Measurements from ENCODE around the gene TTLL4.

TTLL4 gene

DNA sequence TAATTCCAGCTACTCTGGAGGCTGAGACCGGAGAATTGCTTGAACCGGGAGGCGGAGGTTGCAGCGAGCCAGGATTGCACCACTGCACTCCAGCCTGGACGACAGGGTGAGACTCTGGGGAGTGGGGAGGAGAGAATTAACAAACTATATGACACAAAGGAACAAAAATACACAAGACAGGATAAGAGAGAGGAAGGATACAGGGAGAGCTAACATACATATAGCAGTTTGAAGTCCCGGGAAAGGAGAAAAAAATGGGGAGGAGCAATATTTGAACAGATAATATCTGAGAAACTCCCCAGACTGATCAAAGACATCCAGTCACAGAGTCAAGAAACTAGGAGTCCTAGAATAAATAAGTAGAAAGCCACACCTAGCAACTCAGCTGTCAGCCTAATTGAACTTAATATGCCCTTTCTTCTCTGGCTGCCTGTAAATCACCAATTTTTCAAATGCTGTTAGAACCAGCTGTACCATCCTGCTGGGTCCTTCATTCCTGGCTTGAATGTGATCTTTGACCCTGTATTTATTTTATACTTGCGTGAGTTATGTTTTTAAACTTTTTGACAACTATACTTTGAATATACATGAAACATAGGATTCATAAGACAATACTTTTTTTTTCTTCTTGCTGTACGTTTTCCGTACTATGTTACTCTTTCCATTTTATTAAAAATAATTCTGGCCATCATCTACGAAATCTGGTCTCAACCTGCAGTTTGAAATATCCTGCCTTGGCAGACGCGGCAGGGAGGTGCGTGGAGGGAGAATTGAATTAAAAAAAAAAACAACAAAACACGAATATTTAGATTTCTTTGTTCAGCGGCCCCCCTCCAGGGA is 70.4 kb downstream of the TTLL4 start:
- Mint-ChIP-seq H3K27me3 (peaks cover 44% of the 10 kb centered on the region), H3K4me3 (no peak overlapping the region), H3K27ac (no peak overlapping the region)

DNA sequence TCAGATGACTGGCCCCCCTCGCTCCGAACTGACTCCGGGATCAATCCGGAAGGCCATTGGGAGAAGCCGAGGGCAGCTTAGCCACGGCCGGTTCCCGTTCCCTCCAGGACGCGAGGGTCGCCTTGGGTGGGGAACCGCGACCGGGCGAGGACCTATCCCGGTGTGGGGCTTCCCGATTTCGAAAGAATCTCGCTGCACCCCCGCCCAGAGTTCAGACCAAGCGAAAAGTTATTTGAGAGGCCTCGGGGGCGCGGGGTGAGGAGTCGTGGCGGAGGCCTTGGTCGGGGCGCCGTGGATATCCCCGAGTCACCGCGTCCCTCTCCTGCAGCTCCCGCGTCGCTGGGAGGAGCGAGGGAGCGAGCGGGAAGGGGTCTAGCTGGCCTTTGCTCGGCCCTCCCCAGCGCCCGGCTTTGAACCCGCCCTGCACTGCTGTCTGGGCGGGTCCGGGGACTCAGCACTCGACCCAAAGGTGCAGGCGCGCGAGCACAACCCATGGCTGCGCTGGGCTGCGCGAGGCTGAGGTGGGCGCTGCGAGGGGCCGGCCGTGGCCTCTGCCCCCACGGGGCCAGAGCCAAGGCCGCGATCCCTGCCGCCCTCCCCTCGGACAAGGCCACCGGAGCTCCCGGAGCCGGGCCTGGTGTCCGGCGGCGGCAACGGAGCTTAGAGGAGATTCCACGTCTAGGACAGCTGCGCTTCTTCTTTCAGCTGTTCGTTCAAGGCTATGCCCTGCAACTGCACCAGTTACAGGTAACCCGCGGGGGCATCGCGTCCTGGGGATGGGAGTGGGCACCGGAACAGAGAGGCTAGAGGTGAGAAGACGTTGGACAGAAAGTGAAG is 71.3 kb downstream of the TTLL4 start, which contains the start of gene CYP27A1:
Gene CYP27A1, plus strand, starts transcription at position 457 of the 837 bp plus-strand sequence. Its CDS starts 36 bp downstream, at position 493.
- H3K9me3 Mint-ChIP-seq: peaks cover 4% of the 10 kb centered on the region
- no peak within 1 kb of the TSS for H3K4me3 Mint-ChIP-seq
- H3K27ac Mint-ChIP-seq: no peak within 1 kb of the TSS
- H3K4me1 Mint-ChIP-seq: no peaks in the 10 kb centered on the region
- H3K27me3 Mint-ChIP-seq: peaks cover 44% of the 10 kb centered on the region
- H3K36me3 Mint-ChIP-seq: peaks cover 19% of the 10 kb centered on the region
- peak; percentile 41 for ATAC-seq

More for the DNA sequence above, 70.4 kb downstream of the TTLL4 start:
- peaks cover 27% of the 10 kb centered on the region for H3K36me3 Mint-ChIP-seq
- no peaks in the 10 kb centered on the region for H3K4me1 Mint-ChIP-seq
- ATAC-seq: no peak
- peaks cover 6% of the 10 kb centered on the region for H3K9me3 Mint-ChIP-seq

DNA sequence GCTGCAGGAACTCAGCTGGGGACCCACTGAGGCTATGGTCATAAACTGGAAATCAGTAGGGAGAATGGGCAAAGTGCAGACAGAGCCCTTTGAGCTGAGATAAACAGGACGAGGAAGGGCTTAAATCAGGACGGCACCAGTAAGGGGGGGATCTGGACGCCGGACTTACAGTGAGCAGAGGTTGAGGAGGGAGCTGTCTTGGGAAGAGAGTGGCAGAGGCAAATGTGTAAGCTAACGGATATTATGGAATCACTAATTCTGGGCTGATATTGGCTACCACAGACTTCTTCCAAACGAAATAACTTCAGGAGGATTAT is 71.9 kb downstream of the TTLL4 start:
- no peak overlapping the region for H3K27ac Mint-ChIP-seq
- no peaks in the 10 kb centered on the region for H3K4me1 Mint-ChIP-seq
- ATAC-seq: no peak
- peaks cover under 1% of the 10 kb centered on the region for H3K9me3 Mint-ChIP-seq
- no peak overlapping the region for H3K4me3 Mint-ChIP-seq
- H3K27me3 Mint-ChIP-seq: peaks cover 44% of the 10 kb centered on the region
- H3K36me3 Mint-ChIP-seq: peaks cover 13% of the 10 kb centered on the region

DNA sequence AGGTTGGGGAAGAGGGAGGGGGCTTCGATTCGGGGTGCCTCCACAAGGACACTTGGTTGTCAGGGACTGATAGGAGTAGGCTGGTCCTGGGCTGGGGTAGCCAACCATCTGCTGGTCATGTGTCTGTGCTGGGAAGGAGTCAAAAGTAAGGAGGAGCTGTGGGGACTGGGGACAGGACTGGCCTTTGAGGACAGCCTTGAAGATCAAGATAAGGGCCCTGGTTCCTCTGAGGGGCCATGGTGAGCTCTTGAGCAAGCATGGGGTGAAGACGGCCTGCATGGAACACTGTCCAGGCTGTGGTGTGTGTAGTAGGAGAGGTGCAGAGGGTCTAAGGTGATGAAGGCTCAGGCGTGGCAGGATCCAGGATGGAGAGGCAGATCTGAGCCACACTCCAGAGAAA is 73.1 kb downstream of the TTLL4 start:
- peaks cover 10% of the 10 kb centered on the region for H3K36me3 Mint-ChIP-seq
- no peaks in the 10 kb centered on the region for H3K9me3 Mint-ChIP-seq
- ATAC-seq: no peak
- no peak overlapping the region for H3K27ac Mint-ChIP-seq
- H3K27me3 Mint-ChIP-seq: peaks cover 45% of the 10 kb centered on the region
- no peak overlapping the region for H3K4me3 Mint-ChIP-seq
- H3K4me1 Mint-ChIP-seq: no peaks in the 10 kb centered on the region

DNA sequence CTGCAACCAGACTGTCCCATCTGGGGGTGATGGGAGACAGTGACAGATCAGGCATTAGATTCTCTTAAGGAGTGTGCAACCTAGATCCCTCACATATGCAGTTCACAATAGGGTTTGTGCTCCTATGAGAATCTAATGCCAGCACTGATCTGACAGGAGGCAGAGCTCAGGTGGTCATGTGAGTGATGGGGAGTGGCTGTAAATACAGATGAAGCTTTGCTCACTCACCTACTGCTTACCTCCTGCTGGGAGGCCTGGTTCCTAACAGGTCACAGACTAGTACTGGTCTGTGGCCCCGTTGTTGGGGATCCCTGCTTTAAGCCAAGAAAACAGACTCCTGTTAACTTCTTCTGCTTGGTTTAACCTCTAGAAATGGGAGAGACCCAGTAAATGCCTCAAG is 74.5 kb downstream of the TTLL4 start:
- Mint-ChIP-seq H3K9me3 (no peaks in the 10 kb centered on the region), H3K27me3 (peaks cover 46% of the 10 kb centered on the region), H3K27ac (no peak overlapping the region), H3K4me3 (no peak overlapping the region), H3K4me1 (no peaks in the 10 kb centered on the region), H3K36me3 (peaks cover 5% of the 10 kb centered on the region)
- ATAC-seq: no peak

DNA sequence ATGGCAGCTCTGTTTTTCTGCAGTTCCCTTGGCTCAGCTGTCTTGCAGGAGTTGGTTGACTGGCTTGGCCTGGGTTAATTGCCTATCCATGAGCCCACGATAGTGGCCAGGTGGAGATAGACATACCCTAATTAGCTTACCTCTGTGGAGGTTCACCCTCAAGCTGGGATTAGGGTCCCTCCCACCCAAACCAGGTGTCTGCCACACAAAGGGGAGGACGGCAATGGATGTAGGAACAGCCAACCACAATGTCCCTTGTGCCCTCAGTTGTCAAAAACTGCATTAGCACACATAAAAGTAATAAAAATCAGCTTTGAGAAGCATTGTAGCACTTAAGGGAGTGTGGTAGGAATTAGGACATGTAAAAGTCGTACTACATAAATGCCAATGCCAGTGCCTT is 75.5 kb downstream of the TTLL4 start:
- peaks cover 5% of the 10 kb centered on the region for H3K36me3 Mint-ChIP-seq
- H3K9me3 Mint-ChIP-seq: no peaks in the 10 kb centered on the region
- no peak overlapping the region for H3K4me3 Mint-ChIP-seq
- no peak overlapping the region for H3K27ac Mint-ChIP-seq
- H3K4me1 Mint-ChIP-seq: no peaks in the 10 kb centered on the region
- peaks cover 39% of the 10 kb centered on the region for H3K27me3 Mint-ChIP-seq
- no peak for ATAC-seq

DNA sequence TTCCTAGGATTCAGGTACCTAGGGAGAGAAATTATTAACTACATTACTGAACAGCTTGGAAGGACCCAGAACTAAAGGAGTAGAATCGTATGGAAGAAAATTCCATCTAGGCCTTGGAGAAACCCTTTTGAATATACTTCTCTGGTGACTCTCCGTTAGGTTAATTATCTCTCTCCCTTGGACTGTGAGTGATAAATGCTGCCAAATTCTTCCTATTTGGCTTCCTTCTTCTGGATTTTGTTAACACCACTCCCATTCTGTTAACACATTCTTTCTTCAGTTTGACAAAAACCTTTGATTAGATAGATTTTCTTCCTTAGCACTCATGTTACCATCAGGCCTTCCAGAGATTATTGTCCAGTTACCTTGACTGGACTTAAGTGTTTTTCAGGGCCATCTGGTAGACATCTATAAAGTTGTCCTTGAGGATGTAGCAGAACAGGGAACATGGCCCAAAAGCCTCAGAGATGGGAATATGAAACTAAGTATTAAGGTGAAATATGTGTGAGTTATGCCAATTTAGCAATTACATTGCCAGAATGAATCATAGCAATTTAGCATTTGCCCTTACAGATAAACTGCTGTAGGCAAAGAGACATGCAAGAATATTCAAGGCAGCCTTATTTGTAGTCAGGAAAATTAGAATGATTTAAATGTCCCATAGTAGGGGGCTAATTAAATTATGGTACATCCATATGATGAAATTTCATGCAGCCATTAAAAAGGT is 78.1 kb downstream of the TTLL4 start:
- no peaks in the 10 kb centered on the region for H3K4me1 Mint-ChIP-seq
- peaks cover 5% of the 10 kb centered on the region for H3K36me3 Mint-ChIP-seq
- peaks cover 24% of the 10 kb centered on the region for H3K27me3 Mint-ChIP-seq
- H3K9me3 Mint-ChIP-seq: no peaks in the 10 kb centered on the region
- no peak overlapping the region for H3K27ac Mint-ChIP-seq
- ATAC-seq: no peak
- no peak overlapping the region for H3K4me3 Mint-ChIP-seq

DNA sequence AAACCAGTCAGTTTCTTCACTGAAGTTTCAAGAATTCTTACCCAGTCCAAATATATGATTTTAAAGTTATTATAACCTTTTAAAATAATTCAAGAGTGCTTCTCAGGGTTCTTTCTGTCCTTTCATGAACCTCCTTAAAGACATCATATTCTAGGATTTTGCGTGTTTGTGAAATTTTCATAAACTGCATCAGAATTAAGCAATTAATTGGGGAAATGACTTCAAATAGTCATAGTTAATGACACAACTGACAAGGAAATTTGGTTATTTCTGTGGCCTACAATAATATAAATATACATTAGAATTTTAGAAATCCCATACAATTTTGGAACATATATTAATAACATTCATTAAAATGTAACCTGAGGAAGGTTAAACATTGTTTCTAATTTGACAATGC is 81.8 kb downstream of the TTLL4 start:
- Mint-ChIP-seq H3K27ac (no peak overlapping the region), H3K36me3 (peaks cover 5% of the 10 kb centered on the region), H3K4me3 (no peak overlapping the region), H3K27me3 (peaks cover 30% of the 10 kb centered on the region), H3K4me1 (no peaks in the 10 kb centered on the region), H3K9me3 (no peaks in the 10 kb centered on the region)
- ATAC-seq: no peak

DNA sequence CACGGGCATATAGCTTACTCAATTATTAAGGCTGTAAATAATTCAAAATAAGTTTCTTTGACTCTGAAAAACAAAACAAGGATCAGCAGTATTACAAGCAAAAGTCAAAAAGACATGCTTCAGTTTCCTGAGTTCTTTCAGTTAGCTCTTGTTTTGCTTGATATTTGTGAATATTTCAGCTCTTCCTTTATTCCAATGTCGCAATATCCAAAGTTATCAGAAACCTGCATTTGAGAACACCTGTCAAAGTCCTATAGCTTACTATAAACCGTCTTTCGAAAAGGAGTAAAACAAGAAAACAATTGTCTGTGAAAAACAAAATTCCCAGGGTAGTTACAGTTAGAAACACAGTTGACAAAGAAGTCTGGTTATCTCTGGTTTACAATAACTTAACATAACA is 86.1 kb downstream of the TTLL4 start:
- H3K4me3 Mint-ChIP-seq: no peak overlapping the region
- no peaks in the 10 kb centered on the region for H3K36me3 Mint-ChIP-seq
- H3K27me3 Mint-ChIP-seq: peaks cover 31% of the 10 kb centered on the region
- no peaks in the 10 kb centered on the region for H3K4me1 Mint-ChIP-seq
- H3K27ac Mint-ChIP-seq: no peak overlapping the region
- H3K9me3 Mint-ChIP-seq: no peaks in the 10 kb centered on the region
- no peak for ATAC-seq

DNA sequence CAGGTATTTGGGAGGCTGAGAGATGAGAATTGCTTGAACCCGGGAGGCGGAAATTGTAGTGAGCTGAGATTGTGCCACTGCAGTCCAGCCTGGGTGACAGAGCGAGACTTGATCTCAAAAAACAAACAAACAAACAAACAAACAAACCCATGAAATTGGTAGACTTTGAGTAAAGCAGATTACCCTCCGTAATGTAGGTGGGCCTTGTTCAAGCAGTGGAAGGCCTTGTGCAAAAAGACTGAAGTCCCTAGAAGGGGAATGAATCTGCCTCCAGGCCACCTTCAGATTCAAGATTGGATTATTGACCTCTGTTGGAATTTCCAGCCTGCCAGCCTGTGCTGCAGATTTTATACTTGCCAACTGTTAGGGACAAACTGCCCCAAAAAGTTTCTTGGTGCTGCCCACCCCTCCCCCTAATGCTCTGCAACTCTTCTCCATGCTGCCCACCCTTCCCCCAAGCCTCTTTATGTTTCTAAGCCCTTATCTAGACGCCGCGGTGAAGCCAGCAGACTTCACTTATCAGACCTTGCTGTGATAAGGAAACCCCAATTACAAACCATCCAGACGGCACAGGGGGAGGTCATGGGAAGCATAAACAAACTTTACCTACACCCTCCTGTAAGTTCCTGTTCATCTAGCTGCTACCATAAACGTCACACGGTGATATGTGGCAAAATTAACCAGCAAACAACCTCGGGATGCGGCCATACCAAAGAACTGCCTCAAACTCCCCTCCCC is 88.3 kb downstream of the TTLL4 start:
- no peak overlapping the region for H3K27ac Mint-ChIP-seq
- H3K36me3 Mint-ChIP-seq: no peaks in the 10 kb centered on the region
- no peaks in the 10 kb centered on the region for H3K4me1 Mint-ChIP-seq
- H3K4me3 Mint-ChIP-seq: no peak overlapping the region
- ATAC-seq: no peak
- peaks cover 26% of the 10 kb centered on the region for H3K27me3 Mint-ChIP-seq
- no peaks in the 10 kb centered on the region for H3K9me3 Mint-ChIP-seq

DNA sequence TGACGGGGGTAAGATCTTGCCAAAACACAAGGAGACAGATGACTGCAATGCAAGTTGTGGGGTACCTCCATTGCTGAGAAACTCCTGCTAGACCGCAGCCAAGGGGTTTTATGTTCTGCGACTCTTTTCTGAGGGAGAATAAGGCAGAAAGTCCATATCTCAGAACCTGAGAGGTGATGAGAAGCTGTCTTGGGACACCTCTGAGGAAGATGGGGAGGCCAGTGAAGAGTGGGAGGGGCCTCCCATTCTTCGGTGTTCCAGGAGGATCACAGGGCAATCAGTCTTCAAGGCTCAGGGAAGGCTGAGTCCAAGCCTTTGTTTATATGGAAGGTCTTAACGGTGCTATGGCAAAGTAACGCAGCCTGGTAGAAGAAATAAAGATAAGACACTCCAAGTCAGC is 89.4 kb downstream of the TTLL4 start:
- Mint-ChIP-seq H3K36me3 (no peaks in the 10 kb centered on the region), H3K27me3 (peaks cover 22% of the 10 kb centered on the region), H3K27ac (no peak overlapping the region), H3K4me3 (no peak overlapping the region), H3K9me3 (peaks cover 3% of the 10 kb centered on the region), H3K4me1 (no peaks in the 10 kb centered on the region)
- ATAC-seq: no peak

DNA sequence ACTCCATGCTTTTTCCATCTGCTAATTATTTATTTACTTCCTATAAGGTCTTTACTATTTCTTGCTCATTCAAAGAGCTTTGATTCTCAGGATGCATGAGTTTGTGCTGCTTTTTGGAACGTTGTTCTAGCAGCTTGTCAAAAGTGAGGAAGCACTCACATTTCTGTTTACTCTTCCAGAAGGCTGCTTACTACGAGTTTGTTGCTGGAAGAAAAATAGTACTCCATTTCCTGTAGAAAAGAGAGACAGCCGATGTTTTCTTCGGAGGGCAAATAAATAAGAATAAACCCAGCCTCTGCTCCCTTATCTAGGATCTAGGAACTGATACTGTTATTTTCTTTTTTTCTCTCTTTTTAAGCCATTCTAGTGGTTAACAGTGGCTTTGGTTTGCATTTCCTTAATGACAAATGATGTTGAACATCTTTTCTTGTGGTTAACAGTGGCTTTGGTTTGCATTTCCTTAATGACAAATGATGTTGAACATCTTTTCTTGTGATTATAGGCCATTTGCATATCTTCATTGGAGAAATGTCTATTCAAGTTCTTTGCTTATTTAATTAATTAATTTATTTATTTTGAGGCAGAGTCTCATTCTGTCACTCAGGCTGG is 91.9 kb downstream of the TTLL4 start:
- Mint-ChIP-seq H3K9me3 (peaks cover 6% of the 10 kb centered on the region), H3K27ac (no peak overlapping the region), H3K4me1 (no peaks in the 10 kb centered on the region), H3K4me3 (no peak overlapping the region), H3K36me3 (no peaks in the 10 kb centered on the region), H3K27me3 (peaks cover 30% of the 10 kb centered on the region)
- no peak for ATAC-seq

DNA sequence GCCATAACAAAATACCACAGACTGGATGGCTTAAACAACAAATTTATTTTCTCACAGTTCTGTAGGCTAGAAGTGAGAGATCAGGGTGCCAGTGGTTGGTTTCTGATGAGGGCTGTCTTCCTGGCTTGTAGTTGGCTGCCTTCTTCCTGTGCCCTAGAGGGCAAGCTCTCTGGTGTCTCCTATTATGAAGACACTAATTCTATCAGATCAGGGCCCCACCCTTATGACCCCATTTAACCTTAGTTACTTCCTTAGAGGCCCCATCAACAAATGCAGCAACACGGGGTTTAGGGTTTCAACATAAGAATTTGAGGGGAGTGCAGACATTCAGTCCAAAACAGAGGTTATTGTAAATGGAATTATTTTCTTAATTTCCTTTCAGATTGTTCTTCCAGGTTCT is 94.2 kb downstream of the TTLL4 start:
- no peak overlapping the region for H3K4me3 Mint-ChIP-seq
- ATAC-seq: no peak
- H3K27me3 Mint-ChIP-seq: peaks cover 35% of the 10 kb centered on the region
- H3K9me3 Mint-ChIP-seq: peaks cover 6% of the 10 kb centered on the region
- H3K27ac Mint-ChIP-seq: no peak overlapping the region
- no peaks in the 10 kb centered on the region for H3K4me1 Mint-ChIP-seq
- no peaks in the 10 kb centered on the region for H3K36me3 Mint-ChIP-seq
